ENCODE results near the gene FRMD4A.
A peak's percentile ranks its signal among the peaks of the same experiment; 100 is the strongest.
"Not testable (repeated sequence)": the region's sequence is repeated elsewhere in the genome, so short reads cannot be mapped to it uniquely, and the experiment has no call there.

The FRMD4A gene

GRCh38 chr10:13716081-13717071, 614.3 kb downstream of the FRMD4A start:
- peaks cover 3% of the 10 kb centered on the region for H3K9me3 Mint-ChIP-seq
- no peaks in the 10 kb centered on the region for H3K36me3 Mint-ChIP-seq
- H3K4me1 Mint-ChIP-seq = peaks cover 25% of the 10 kb centered on the region
- peaks cover 2% of the 10 kb centered on the region for H3K27me3 Mint-ChIP-seq
- H3K4me3 Mint-ChIP-seq = no peak overlapping the region
- ATAC-seq (ENCODE audit: low read depth) (no peak), DNase-seq (ENCODE audit: low spot score in 2 of 2) (no peak)
- no peak overlapping the region for H3K27ac Mint-ChIP-seq

GRCh38 chr10:13715596-13715995, 615.1 kb downstream of the FRMD4A start:
- not testable (repeated sequence) for H3K27ac Mint-ChIP-seq; H3K36me3 Mint-ChIP-seq; DNase-seq (ENCODE audit: low spot score in 2 of 2); H3K4me3 Mint-ChIP-seq; H3K27me3 Mint-ChIP-seq; H3K9me3 Mint-ChIP-seq; ATAC-seq (ENCODE audit: low read depth)
- H3K4me1 Mint-ChIP-seq = peaks cover 25% of the 10 kb centered on the region

- H3K9me3 Mint-ChIP-seq = no peaks in the 10 kb centered on the region
- H3K27ac Mint-ChIP-seq = no peak overlapping the region
- DNase-seq (ENCODE audit: low spot score in 2 of 2) (no peak), ATAC-seq (ENCODE audit: low read depth) (no peak)
- H3K4me3 Mint-ChIP-seq = no peak overlapping the region
- H3K27me3 Mint-ChIP-seq = no peaks in the 10 kb centered on the region
- H3K36me3 Mint-ChIP-seq = no peaks in the 10 kb centered on the region
- peaks cover 25% of the 10 kb centered on the region for H3K4me1 Mint-ChIP-seq
Measured at GRCh38 chr10:13715100-13715499, 615.6 kb downstream of the FRMD4A start.

- DNase-seq (ENCODE audit: low spot score in 2 of 2) (peak in 1 of 2 donors; percentile 13), ATAC-seq (ENCODE audit: low read depth) (peak; percentile 77)
- no peaks in the 10 kb centered on the region for H3K36me3 Mint-ChIP-seq
- H3K4me3 Mint-ChIP-seq = peak overlapping the region; percentile 30
- H3K27me3 Mint-ChIP-seq = peaks cover 3% of the 10 kb centered on the region
- H3K27ac Mint-ChIP-seq = peak overlapping the region; percentile 64
- H3K4me1 Mint-ChIP-seq = peaks cover 19% of the 10 kb centered on the region
- no peaks in the 10 kb centered on the region for H3K9me3 Mint-ChIP-seq
Measured at GRCh38 chr10:13712837-13713581, 617.7 kb downstream of the FRMD4A start.

DNA sequence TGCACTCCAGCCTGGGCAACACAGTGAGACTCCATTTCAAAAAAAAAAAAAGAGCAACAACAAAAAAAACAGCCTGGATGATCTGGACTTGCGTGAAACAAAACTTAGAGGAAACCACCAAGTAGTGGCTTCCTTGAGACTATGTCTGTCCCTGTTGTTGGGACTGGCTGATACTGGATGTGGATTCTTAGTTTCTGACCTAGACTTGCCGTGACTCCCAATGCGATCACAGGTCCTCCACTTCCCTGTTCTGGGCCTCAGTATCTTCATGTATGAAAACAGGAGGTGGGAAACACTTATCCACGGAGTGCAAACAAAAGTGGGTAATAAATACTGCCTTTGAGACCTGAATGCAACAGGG, 618.3 kb downstream of the FRMD4A start:
- peak overlapping the region; percentile 64 for H3K27ac Mint-ChIP-seq
- DNase-seq (ENCODE audit: low spot score in 2 of 2) (no peak), ATAC-seq (ENCODE audit: low read depth) (no peak)
- no peak overlapping the region for H3K4me3 Mint-ChIP-seq
- no peaks in the 10 kb centered on the region for H3K36me3 Mint-ChIP-seq
- H3K27me3 Mint-ChIP-seq = peaks cover 3% of the 10 kb centered on the region
- no peaks in the 10 kb centered on the region for H3K9me3 Mint-ChIP-seq
- H3K4me1 Mint-ChIP-seq = peaks cover 18% of the 10 kb centered on the region

GRCh38 chr10:13711291-13711690, 619.4 kb downstream of the FRMD4A start:
- H3K9me3 Mint-ChIP-seq = no peaks in the 10 kb centered on the region
- no peak overlapping the region for H3K27ac Mint-ChIP-seq
- H3K27me3 Mint-ChIP-seq = peaks cover 12% of the 10 kb centered on the region
- H3K4me3 Mint-ChIP-seq = no peak overlapping the region
- DNase-seq (ENCODE audit: low spot score in 2 of 2) (no peak), ATAC-seq (ENCODE audit: low read depth) (no peak)
- peaks cover 25% of the 10 kb centered on the region for H3K4me1 Mint-ChIP-seq
- no peaks in the 10 kb centered on the region for H3K36me3 Mint-ChIP-seq

DNA sequence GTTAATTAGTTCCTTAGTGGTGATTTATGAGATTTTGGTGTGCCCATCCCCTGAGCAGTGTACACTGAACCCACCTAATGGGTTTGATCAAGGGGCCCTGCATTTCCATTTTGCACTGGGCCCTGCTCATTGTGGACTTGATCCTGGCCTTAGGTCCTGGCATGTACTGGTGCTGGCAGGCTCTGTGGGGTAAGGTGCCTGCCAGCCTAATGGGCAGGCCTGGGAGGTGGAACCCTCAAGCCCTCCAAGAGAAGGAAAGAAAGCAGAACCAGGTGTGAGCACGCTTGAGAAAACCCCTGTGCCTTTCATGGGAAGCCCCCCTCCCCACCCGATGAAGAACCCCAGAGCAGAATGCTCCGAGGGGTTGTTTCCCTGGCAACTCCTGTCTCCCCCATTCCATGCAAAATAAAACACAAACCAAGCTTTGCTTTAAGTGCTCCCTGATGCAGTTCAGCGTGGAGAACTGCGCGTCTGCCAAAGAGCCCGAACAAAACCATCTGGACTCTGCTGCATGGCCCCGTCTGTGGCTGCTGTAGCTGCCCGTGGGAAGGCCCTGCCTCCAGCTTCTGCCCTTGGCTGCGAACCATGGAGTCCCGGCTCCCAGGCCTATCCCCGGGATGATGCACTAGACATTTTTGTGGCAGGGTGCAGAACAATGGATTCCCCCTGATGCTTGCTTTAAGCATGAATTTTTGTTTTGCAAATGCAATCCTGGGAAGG, 620.6 kb downstream of the FRMD4A start:
- H3K27ac Mint-ChIP-seq = no peak overlapping the region
- DNase-seq (ENCODE audit: low spot score in 2 of 2) (no peak), ATAC-seq (ENCODE audit: low read depth) (no peak)
- no peaks in the 10 kb centered on the region for H3K9me3 Mint-ChIP-seq
- H3K4me3 Mint-ChIP-seq = no peak overlapping the region
- H3K27me3 Mint-ChIP-seq = peaks cover 12% of the 10 kb centered on the region
- no peaks in the 10 kb centered on the region for H3K36me3 Mint-ChIP-seq
- H3K4me1 Mint-ChIP-seq = peaks cover 25% of the 10 kb centered on the region

GRCh38 chr10:13708256-13708990, 622.3 kb downstream of the FRMD4A start:
- DNase-seq (ENCODE audit: low spot score in 2 of 2) = no peak
- Mint-ChIP-seq H3K4me3 (peak overlapping the region; percentile 71), H3K4me1 (peaks cover 24% of the 10 kb centered on the region), H3K27me3 (peaks cover 18% of the 10 kb centered on the region), H3K36me3 (no peaks in the 10 kb centered on the region), H3K27ac (no peak overlapping the region), H3K9me3 (no peaks in the 10 kb centered on the region)
- no peak for ATAC-seq (ENCODE audit: low read depth)

GRCh38 chr10:13707156-13707881, 623.4 kb downstream of the FRMD4A start:
- Mint-ChIP-seq H3K27ac (no peak overlapping the region), H3K27me3 (peaks cover 18% of the 10 kb centered on the region), H3K9me3 (no peaks in the 10 kb centered on the region), H3K36me3 (no peaks in the 10 kb centered on the region), H3K4me3 (peak overlapping the region; percentile 71), H3K4me1 (peaks cover 14% of the 10 kb centered on the region)
- no peak for DNase-seq (ENCODE audit: low spot score in 2 of 2)
- no peak for ATAC-seq (ENCODE audit: low read depth)

DNA sequence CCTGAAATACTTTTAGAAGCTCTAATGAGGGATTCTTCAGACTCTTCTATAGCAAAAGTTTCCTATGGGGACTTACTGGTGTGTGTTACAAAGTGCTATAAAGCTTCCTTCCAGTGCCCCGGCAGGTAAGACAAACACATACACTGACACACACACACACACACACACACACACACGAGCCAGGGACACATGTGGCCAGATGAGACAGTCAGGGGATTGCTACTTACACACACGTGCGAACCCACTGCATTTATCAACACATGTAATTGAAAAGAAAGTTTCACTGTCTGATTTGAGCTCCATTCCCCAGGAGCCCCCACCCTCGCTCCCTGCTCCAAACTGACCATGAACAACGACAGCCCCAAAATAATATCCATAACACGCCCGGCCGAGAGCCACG, 624.1 kb downstream of the FRMD4A start:
- H3K36me3 Mint-ChIP-seq = no peaks in the 10 kb centered on the region
- H3K4me3 Mint-ChIP-seq = peak overlapping the region; percentile 71
- H3K27ac Mint-ChIP-seq = no peak overlapping the region
- DNase-seq (ENCODE audit: low spot score in 2 of 2) (no peak), ATAC-seq (ENCODE audit: low read depth) (no peak)
- peaks cover 11% of the 10 kb centered on the region for H3K4me1 Mint-ChIP-seq
- no peaks in the 10 kb centered on the region for H3K9me3 Mint-ChIP-seq
- H3K27me3 Mint-ChIP-seq = peaks cover 18% of the 10 kb centered on the region

GRCh38 chr10:13706175-13706574, 624.5 kb downstream of the FRMD4A start:
- Mint-ChIP-seq H3K9me3 (no peaks in the 10 kb centered on the region), H3K27me3 (peaks cover 18% of the 10 kb centered on the region), H3K36me3 (no peaks in the 10 kb centered on the region), H3K4me3 (no peak overlapping the region), H3K27ac (no peak overlapping the region), H3K4me1 (peaks cover 11% of the 10 kb centered on the region)
- ATAC-seq (ENCODE audit: low read depth) (no peak), DNase-seq (ENCODE audit: low spot score in 2 of 2) (no peak)

- no peaks in the 10 kb centered on the region for H3K36me3 Mint-ChIP-seq
- H3K4me3 Mint-ChIP-seq = no peak overlapping the region
- ATAC-seq (ENCODE audit: low read depth) (no peak), DNase-seq (ENCODE audit: low spot score in 2 of 2) (no peak)
- peaks cover 18% of the 10 kb centered on the region for H3K27me3 Mint-ChIP-seq
- H3K27ac Mint-ChIP-seq = no peak overlapping the region
- H3K4me1 Mint-ChIP-seq = peaks cover 11% of the 10 kb centered on the region
- no peaks in the 10 kb centered on the region for H3K9me3 Mint-ChIP-seq
Measured at GRCh38 chr10:13705526-13706174, 625.1 kb downstream of the FRMD4A start.

All from memory B cell (primary cell).